Right renal pelvis (tissue), 4 donors: Measurements from ENCODE around the gene LCORL. TPM values are rescaled to one million over a fixed set of nuclear protein-coding genes. Genes with fewer than 3 reads are reported as not detected.
"Not testable (repeated sequence)": the region's sequence is repeated elsewhere in the genome, so short reads cannot be mapped to it uniquely, and the experiment has no call there.

Experiments used
- DNase-seq, 4 donors: peaks; one replicate each; pipeline ENCODE4 v3.0.0-alpha.2; 2013; ENCODE audit warnings: low read depth in 4 of 4, low spot score in 3 of 4, missing footprints in 1 of 4
- polyA plus RNA-seq, 4 donors: library from polyadenylated mRNA; unstranded; fragments of 120-200 nt; gene quantifications; one replicate each; pipeline ENCODE4 v1.2.1, GENCODE V29; 2013; ENCODE audit not compliant: insufficient read length in 4 of 4

Gene LCORL
- 10 to 100 TPM; 25.7 to 32.7 (median 31.0) TPM for polyA plus RNA-seq

- DNase-seq: peak; percentile 87 to 95 (median 92)
These were observed at the start of gene LCORL for GRCh38 chr4:18021720-18022571. Gene LCORL (minus strand): TSS chr4:18021755. CDS start chr4:18021751, 4 bp downstream.

GRCh38 chr4:18069810-18070209 lies 48.3 kb upstream of the LCORL start:
- no peak for DNase-seq

GRCh38 chr4:18067031-18067430 lies 45.5 kb upstream of the LCORL start:
- no peak for DNase-seq

GRCh38 chr4:18063079-18063478 lies 41.5 kb upstream of the LCORL start:
- DNase-seq: no peak

GRCh38 chr4:18057821-18058533 lies 36.4 kb upstream of the LCORL start:
- no peak for DNase-seq

- no peak for DNase-seq
These were observed 34.5 kb upstream of the LCORL start for GRCh38 chr4:18056030-18056429.

- DNase-seq: no peak
These were observed 30.6 kb upstream of the LCORL start for GRCh38 chr4:18052158-18052557.

- no peak for DNase-seq
These were observed 29.7 kb upstream of the LCORL start for GRCh38 chr4:18051281-18051680.

- DNase-seq: no peak
These were observed 28.9 kb upstream of the LCORL start for GRCh38 chr4:18050448-18050847.

GRCh38 chr4:18049446-18049845 lies 27.9 kb upstream of the LCORL start:
- no peak for DNase-seq

GRCh38 chr4:18042754-18043153 lies 21.2 kb upstream of the LCORL start:
- DNase-seq: no peak

- DNase-seq: no peak
These were observed 20.5 kb upstream of the LCORL start for GRCh38 chr4:18042012-18042411.

GRCh38 chr4:18041114-18041513 lies 19.6 kb upstream of the LCORL start:
- DNase-seq: no peak

- no peak for DNase-seq
These were observed 17.6 kb upstream of the LCORL start for GRCh38 chr4:18039113-18039512.

GRCh38 chr4:18036369-18036768 lies 14.8 kb upstream of the LCORL start:
- not testable (repeated sequence) for DNase-seq

GRCh38 chr4:18034099-18034498 lies 12.5 kb upstream of the LCORL start:
- no peak for DNase-seq

- DNase-seq: no peak
These were observed 11.8 kb upstream of the LCORL start for GRCh38 chr4:18033111-18034085.

- DNase-seq: no peak
These were observed 3.7 kb upstream of the LCORL start for GRCh38 chr4:18025288-18025687.

- peak in 1 of 4 donors; percentile 4 for DNase-seq
These were observed 1.1 kb upstream of the LCORL start for GRCh38 chr4:18022572-18023050.

- no peak for DNase-seq
These were observed 160 bp downstream of the LCORL start for GRCh38 chr4:18021470-18021719.
